ENCODE data around the gene KMT5B.

The KMT5B gene

DNA sequence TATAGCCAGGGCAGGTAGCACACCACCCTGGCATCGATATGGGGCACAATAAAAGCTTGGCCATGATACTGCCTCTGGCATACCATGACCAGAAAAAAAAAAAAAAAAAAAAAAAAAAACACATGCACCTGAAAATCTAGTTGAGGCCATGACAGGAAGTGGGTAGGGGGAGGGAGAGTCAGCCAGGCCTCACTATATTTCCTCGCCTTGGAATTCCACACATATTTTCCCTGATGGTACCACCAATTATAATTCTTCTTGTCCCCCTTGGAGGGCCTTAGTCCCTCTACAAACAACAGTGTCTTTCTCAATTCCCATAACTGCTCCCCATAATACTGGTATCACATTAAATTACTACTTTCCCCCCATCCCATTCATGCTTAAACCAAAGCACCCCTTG lies 79.3 kb downstream of the KMT5B start:
- TF ChIP-seq CTCF (IDR thresholded peaks at IDR 0.05; ENCODE audit: low read depth, low read length), result no peak
- DNase-seq, result no peak
- H3K4me3 ChIP-seq (ENCODE audit: low read depth, low read length), result no peak overlapping the region
- H3K36me3 ChIP-seq, result no peaks in the 10 kb centered on the region
- H3K9me3 ChIP-seq, result no peaks in the 10 kb centered on the region
- no peaks in the 10 kb centered on the region for H3K4me1 ChIP-seq
- no peaks in the 10 kb centered on the region for H3K27me3 ChIP-seq

DNA sequence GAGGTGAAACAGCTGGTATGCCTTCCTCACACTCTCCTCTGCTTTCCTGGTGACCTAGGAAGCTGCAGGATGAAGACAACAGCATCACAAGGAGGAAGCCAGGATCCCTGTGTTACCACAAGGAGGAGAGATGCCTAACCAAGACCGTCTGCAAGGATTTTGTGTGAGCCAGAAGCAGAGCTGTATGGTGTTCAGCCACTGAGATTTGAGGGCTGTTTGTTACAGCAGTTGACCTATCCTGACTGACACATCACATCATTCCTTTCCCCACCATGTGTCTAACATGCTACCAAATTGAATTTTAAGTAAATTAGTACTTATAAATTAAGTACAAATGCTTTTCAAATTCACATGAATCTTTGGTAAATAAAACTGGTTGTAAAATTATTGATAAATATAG lies 83.0 kb downstream of the KMT5B start:
- Histone ChIP-seq H3K36me3 (no peaks in the 10 kb centered on the region), H3K4me3 (ENCODE audit: low read depth, low read length) (no peak overlapping the region), H3K27me3 (no peaks in the 10 kb centered on the region), H3K9me3 (no peaks in the 10 kb centered on the region), H3K4me1 (no peaks in the 10 kb centered on the region)
- TF ChIP-seq CTCF (IDR thresholded peaks at IDR 0.05; ENCODE audit: low read depth, low read length), result no peak
- DNase-seq, result no peak

DNA sequence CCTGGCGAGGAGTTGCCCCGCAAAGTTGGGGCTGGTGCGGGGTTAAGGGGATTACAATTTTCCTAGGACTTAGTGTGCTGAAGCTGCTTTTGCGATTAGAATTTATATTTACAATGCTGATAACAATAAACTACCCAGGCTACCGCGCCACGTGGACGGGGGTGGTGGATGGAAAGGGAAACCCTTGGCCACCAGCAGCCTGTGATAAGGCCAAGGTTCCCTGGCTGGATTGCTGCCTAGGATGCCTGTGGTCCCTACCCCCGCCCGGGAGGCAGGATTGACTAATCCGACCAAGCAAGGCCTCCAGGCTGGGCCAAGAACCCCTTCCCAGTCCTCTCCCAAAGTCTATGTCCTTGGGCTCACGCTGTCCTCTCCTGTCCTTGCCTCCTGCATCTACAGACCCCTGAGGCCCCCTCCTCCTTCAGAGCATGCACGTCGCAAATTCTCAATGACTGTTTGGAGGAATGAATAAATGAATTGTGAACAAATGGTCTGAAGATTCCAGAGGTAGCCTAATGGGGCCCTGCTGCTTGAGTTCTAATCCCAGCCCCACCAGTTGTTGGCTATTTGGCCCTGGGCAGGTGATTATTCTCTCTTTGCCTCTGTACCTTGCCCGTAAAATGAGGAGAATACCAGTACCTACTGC lies 84.3 kb downstream of the KMT5B start:
- Histone ChIP-seq H3K36me3 (no peaks in the 10 kb centered on the region), H3K4me1 (no peaks in the 10 kb centered on the region), H3K4me3 (ENCODE audit: low read depth, low read length) (no peak overlapping the region), H3K27me3 (no peaks in the 10 kb centered on the region), H3K9me3 (no peaks in the 10 kb centered on the region)
- no peak for TF ChIP-seq CTCF (IDR thresholded peaks at IDR 0.05; ENCODE audit: low read depth, low read length)
- no peak for DNase-seq

GRCh38 chr11:68127714-68128681 lies 85.1 kb downstream of the KMT5B start:
- no peaks in the 10 kb centered on the region for H3K9me3 ChIP-seq
- H3K36me3 ChIP-seq, result no peaks in the 10 kb centered on the region
- TF ChIP-seq CTCF (IDR thresholded peaks at IDR 0.05; ENCODE audit: low read depth, low read length), result no peak
- no peaks in the 10 kb centered on the region for H3K4me1 ChIP-seq
- DNase-seq, result no peak
- H3K27me3 ChIP-seq, result no peaks in the 10 kb centered on the region
- H3K4me3 ChIP-seq (ENCODE audit: low read depth, low read length), result no peak overlapping the region

DNA sequence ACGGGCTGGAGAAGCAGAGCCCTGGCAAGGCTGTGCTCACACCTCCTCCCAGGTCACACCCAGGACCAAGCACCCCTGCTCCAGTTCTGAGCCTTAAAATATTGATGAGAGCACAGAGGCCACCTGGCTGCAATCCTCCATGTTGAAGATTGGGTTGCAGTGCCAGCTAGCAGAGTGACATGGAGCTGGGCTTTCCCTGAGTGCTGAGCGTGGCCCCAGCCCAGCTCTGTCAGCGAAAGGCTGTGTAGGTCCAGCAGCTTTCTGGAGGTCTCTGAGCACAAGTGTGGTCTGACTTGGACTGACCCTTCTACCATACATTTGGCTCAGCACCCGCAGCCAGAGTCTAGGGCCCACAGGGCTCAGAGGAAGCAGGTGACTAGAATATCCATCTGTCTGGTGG lies 87.9 kb downstream of the KMT5B start:
- TF ChIP-seq CTCF (IDR thresholded peaks at IDR 0.05; ENCODE audit: low read depth, low read length), result no peak
- H3K4me1 ChIP-seq, result peaks cover 4% of the 10 kb centered on the region
- H3K4me3 ChIP-seq (ENCODE audit: low read depth, low read length), result no peak overlapping the region
- H3K27me3 ChIP-seq, result no peaks in the 10 kb centered on the region; the same call in 1 of the 2 replicates
- no peaks in the 10 kb centered on the region for H3K9me3 ChIP-seq
- DNase-seq, result no peak
- no peaks in the 10 kb centered on the region for H3K36me3 ChIP-seq

Measured in BE2C (cell line).